ENCODE data around the gene ADH4.
A peak's percentile ranks its signal among the peaks of the same experiment; 100 is the strongest.
"Not testable (repeated sequence)": the region's sequence is repeated elsewhere in the genome, so short reads cannot be mapped to it uniquely, and the experiment has no call there.

ADH4 gene

DNA sequence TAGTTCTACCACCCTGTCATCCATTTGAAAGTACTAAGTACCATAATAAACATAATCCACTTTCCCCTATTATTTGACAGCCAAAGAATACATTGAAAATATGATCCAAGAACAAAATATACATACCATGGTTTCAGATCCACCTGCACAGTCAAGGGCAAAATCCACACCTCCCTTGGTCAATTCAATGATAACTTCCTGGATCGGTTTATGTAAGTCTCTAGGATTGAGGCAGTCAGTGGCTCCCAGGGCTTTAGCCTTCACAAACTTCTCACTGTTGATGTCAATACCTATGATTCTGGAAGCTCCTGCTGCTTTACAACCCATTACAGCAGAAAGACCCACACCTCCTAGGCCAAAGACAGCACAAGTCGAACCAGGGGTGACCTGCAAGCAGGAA, 12.7 kb downstream of the ADH4 start:
- DNase-seq = no peak

DNA sequence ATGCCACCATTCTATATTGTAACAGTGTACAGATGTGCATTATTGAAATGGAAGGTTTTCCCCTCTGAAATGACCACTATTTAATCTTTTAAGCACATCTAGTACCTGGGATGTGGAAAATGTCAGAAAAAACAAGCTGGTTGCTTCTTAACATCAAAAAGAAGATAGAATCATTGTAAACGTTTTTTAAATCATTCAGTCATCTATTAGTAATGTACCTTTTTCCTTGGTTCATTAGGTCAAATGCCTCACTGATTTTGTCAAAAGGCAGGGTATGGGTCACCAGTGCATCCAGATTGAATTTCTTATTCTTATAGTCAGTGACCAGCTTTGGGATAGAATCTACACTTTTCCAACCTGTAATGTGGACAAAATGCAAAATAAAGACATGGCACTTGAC, 17.7 kb downstream of the ADH4 start:
- no peak for DNase-seq

DNA sequence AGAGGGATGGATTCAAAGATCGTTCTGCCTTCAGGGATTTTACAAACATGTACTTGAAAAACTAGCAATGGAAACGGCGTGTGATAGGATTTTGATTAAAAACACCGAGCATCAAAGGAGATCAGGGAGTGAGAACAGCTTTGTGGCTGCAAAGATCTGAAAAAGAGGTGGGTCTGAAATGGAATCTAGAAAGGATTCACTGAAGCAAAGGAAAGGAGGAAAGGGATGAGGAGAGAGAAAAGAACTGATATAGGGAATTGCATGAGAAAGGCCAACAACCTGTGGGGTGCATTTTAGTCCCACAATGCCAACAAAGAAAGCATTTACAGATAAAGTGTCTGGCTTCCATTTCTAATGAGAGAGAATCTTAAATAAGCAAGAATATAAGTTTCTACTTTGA, 23.1 kb downstream of the ADH4 start:
- DNase-seq = no peak

DNA sequence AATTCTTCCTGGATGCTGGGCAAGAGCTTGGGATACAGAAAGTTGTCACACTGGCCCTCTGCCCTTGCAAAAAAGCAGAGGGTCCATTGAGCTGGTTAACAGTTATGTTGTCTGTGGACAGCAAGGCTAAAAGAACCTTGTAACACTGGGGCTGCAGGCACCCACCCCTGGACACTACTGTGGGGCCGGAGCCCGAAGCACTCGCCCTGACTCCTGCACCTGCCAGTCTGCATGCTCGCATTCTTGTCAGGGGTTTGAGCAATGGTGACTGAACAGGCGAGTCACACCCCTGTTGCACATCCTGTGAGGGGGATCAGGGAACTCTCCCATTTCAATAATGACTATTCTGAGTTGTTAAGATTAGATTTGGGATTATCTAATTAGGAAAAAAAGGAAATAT, 23.6 kb downstream of the ADH4 start:
- DNase-seq = no peak

DNA sequence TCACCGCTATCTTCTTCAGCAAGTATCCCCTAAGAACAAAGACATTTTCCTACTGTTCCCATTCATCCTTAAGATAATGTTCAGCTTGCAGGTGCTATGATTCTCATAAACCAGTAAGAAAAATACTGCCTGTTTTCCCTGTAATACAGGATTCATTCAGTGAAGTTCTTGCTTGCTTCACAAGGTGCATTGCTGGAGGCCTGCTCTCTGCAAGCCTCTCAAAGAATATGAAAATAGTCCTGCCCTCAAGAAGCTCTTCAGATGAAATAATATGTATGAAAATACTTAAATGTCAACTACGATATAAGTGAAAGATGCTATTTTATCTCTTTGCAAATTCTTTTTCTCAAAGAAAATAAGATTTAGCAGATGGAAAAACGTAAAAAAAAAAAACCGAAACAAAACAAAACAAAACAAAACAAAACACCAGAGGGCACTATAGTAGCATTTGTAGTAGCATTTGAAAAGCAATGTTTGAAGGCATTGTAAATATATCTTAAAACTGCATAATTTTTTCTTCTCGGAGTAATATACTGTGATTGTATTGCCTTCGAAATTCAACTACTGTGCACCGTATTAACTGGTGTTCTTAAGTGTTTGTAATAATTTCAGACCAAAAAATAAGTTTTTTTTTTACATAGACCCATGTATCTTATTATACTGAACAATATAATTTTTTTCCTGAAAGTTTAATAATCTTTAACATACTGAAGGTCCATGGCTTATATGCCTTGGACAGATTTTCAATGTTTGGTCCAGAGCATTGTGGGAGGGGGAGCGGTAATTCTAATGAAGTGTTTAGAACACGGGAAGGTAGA, 26.0 kb downstream of the ADH4 start:
- DNase-seq = no peak

DNA sequence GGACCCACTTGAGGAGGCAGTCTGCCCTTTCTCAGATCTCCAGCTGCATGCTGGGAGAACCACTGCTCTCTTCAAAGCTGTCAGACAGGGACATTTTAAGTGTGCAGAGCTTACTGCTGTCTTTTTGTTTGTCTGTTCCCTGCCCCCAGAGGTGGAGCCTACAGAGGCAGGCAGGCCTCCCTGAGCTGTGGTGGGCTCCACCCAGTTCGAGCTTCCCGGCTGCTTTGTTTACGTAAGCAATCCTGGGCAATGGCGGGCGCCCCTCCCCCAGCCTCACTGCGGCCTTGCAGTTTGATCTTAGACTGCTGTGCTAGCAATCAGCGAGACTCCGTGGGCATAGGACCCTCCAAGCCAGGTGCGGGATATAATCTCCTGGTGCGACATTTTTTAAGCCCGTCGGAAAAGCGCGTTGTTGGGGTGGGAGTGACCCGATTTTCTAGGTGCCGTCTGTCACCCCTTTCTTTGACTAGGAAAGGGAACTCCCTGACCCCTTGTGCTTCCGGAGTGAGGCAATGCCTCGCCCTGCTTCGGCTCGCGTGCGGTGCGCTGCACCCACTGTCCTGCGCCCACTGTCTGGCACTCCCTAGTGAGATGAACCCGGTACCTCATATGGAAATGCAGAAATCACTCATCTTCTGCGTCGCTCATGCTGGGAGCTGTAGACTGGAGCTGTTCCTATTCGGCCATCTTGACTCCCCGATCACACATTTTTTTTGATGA, 26.8 kb downstream of the ADH4 start:
- not testable (repeated sequence) for DNase-seq

DNA sequence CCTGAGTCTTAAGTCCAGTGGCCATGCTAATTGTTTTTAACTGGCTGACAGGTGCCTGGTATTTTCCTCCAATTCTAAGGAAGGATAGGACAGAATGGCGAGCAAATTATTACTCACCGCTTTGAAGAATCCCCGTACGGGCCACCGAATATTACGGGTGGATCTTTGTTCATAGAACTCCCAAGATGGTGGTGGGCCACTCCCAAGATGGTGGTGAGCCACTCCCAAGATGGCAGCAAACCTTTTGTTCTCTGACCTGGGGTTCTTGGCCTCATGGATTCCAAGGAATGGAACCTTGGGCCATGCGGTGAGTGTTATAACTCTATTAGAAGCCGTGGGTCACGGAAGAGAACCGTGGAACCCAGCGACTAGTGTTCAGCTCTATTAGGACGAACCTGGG, 34.8 kb downstream of the ADH4 start:
- DNase-seq = not testable (repeated sequence)

DNA sequence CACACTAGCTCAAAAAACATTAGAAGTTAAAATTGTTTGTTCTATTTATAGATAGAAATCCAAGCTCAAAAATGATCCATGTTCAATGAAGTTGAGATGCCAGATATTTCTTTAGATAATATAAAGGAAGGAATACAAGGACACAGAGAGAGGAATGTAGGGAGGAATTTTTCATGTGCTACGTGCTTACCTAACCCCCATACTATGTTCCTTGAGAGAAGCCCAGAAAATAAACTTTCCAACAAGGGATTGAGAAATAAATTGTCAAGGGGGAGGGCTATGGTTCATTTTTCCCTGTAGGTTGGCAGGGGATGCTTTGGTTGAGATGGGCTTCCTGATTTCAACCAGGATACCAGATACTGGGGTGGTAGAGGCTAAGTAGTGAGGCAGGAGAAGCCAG, 39.9 kb downstream of the ADH4 start:
- no peak for DNase-seq

DNA sequence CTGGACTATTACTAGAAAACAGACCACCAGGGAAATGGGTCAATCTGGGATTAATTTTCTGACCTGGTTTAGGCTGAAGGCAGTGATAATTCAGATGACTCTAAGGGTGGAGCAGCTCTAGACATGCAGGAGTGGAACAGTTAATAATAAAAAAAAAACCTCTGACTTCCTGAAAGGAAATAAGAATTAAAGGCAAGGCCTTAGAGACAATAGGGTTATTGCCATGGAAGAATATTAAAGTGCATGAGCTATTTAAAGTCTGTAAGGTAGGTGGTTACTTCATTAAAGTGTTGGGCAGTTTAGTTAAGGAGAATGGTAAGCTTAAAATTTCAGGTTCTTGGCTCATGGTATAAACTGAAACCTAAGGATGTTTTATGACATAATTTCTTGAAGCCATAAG, 40.9 kb downstream of the ADH4 start:
- no peak for DNase-seq

DNA sequence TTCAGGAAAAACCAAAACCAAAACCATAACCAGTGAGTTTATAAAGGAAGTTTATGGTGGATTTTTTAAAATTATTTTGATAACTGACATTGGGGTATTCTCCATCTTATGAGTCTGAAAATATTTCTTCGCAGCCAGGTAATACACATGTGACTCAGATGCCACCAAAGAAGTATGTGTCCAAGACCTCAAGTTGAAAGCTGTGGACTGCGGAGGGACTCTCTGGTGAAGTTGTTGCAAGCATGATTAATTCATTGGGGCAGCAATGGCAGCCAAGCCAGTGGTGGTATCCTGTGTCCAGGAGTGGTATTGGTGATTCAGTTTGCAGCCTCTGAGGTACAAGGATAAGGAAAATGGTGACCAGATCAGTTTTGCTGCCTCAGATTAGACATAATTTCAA, 41.5 kb downstream of the ADH4 start:
- no peak for DNase-seq

DNA sequence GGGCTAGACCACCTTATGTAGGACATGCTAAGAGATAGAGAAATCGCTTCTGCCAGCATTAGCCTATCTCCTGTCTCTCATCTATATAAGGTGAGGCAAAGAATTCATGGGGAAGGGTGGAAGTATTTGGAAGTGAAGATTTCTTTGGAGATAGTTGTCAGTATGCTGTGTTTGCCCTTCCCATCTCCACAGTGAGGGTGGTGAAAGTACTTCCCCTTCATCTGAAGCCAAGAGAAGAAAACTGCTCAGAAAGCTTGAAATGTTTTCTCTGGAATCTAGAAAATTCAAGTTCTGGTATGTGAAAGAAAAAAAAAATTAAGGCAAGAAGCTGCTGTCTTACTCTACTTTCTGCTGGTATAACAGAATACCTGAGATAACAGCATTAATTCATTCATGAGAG, 43.2 kb downstream of the ADH4 start:
- no peak for DNase-seq

DNA sequence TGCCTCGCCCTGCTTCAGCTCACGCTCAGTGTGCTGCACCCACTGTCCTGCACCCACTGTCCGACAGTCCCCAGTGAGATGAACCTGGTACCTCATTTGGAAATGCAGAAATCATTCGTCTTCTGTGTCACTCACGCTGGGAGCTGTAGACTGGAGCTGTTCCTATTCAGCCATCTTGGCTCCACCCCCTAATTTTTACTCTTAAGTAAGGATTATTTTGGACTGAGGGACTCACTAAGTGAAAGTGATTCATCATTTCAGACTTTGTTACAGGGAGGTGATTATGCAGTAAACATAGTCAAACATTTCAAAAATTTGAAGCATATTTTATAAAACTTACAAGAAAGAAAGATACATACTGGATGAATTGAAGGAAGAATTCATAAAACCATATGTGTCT, 44.3 kb downstream of the ADH4 start:
- not testable (repeated sequence) for DNase-seq

DNA sequence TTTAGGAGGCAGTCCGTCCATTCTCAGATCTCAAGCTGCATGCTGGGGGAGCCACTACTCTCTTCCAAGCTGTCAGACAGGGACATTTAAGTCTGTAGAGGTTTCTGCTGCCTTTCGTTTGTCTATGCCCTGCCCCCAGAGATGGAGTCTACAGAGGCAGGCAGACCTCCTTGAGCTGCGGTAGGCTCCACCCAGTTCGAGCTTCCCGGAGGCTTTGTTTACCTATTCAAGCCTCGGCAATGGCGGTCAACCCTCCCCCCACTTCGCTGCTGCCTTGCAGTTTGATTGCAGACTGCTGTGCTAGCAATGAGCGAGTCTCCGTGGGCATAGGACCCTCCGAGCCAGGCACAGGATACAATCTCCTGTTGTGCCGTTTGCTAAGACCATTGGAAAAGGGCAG, 44.8 kb downstream of the ADH4 start:
- no peak for DNase-seq

DNA sequence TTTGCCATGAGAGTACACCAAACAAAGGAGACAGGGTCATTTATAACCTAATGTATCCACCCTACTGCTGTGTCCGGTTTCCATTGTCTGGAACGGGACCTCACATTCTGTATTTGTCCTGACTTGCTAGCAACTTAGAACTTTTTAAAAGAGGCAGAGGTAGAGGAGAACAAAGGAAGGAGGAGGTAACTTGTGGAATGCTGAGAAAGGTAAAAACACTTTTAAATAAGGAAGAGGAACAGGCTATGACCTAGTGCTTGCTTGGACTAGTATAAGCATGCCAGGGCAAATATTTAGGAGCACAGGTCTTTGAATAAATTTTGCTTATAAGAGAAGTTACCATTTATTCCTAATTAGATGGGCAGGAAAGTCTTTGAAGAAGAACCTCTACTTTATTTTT, 52.3 kb downstream of the ADH4 start:
- not testable (repeated sequence) for DNase-seq

DNA sequence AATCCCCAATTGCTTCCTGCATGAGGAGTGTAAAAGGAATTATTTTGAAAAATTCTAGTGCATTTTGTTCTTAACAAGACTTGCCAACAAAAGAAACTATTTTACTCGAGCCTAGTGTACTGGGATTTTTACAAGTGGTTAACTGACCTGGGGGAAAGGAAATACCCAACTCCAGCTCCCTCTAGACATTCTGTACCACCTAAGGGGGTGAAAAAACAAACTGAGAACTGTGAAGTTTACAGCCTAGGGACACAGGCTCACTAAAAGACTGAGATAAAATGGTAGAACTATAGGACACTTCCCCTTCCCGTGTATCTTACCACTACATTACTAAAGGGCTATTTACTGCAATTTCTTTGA, 52.9 kb downstream of the ADH4 start:
- no peak for DNase-seq

DNA sequence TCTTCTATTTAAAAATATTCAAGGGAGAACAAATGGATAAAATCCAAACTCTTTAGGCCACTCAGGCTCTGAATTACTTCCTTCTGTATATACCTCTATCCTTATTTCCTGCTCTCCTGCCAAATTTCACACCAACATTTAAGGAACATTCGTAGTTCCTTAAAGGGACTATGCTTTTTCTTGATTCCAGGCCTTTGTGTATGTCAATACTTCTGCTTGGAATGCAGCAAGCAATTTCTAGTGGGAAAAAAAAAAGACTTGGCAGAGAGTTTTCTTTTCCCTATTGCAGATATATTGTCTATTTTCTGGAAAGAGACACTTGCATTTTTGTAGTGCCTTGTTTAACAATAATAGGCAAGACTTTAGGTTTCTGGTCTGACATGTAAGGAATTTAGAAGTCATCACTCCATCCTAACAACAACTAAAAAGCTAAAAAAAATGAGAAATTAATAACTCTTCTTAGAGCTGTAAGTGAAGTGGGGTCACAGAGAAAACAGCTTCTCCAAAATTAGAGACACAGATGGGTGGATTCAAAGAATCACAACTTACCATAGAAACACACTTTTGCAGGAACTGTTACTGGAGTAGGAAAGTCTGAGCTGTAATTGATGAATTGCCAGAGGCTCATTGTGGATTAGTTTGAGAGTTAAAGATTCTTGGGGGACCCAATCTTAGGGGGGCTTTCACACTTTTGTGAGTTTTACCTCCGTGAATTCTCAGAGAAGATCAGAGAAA, 53.4 kb downstream of the ADH4 start:
- DNase-seq = no peak

DNA sequence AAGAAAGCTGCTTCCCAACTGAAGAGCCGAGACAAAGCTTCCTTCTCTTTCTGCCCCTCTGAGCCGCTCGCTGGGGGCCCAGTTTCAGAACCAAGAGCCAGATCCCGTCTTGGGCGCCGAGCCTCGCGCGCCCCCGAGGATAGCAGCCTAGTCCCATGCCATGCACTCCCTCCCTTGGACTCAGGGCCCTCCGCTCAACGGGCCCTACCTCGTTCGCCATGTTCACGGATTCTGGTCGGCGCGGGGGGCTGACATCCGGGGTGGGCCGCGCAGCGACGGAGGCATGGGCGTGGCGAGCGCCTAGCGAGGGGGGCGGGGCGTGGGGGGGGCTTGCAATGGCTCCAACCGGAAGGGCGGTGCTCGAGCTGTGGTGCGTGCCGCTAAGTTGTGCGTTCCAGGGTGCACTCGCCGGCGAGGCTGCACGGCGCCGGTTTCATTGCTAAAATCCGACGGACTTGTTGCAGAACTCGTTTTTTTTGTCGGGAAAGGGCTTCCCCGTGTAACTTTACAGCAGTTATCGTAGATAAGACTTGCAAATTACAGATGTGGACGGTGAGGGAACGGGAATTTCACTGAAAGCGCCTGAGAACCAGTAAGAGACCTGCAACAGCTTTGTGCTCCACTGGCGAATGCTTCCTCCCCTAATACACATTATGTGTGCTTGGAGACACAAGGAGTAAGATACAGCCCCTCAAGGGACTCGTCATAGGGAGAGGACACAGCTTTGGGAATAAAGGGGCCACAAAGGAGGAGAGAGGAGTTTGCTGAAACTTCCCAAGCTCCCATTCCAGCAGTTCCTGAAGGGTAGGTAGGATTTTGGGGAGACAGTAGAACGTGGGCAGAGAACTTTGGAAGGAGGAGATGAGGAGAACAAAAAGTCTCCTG, 55.4 kb downstream of the ADH4 start, which contains the start of gene ADH5:
TSS of gene ADH5 (minus strand) at position 308 of the 885 bp plus-strand sequence. CDS start at position 220, 88 bp downstream.
- peak; percentile 81 for DNase-seq

DNA sequence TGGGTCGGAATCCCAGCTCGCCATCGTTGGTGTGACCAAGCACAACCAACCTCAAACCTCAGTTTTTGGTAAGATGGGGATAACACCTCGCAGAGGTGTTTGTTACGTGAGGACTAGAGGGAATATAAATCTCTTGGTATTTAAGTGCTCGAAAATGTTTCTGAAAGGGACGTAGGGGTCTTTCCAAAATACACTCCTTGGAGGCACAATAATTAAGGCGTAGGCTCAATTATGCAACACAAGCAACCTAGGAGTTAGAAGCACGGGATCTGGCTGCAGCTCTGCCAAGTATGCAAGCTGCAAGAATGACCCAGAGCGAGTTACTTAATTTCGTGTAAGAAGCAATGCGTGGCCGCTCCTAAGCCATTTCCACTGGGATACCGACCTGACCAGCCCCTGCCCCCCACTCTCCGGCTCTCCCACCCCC, 56.1 kb downstream of the ADH4 start:
- DNase-seq = no peak

DNA sequence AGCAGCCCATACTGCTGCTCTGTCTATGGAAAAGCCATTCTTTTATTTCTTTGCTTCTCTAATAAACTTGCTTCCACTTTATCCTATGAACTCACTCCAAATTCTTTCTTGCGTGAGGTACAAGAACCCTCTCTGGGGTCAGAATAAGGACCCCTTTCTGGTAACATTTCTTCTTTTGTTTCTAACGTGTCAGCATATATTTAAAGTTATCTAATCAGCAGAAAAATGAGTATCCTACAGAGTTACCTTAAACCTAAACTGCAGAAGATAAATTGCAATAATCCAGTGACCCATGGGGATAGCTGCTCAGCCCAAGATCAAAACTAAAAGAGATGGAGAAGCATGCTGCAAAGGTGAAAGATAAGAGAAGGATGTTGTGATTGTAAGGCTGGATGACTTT, 59.5 kb downstream of the ADH4 start:
- no peak for DNase-seq

DNA sequence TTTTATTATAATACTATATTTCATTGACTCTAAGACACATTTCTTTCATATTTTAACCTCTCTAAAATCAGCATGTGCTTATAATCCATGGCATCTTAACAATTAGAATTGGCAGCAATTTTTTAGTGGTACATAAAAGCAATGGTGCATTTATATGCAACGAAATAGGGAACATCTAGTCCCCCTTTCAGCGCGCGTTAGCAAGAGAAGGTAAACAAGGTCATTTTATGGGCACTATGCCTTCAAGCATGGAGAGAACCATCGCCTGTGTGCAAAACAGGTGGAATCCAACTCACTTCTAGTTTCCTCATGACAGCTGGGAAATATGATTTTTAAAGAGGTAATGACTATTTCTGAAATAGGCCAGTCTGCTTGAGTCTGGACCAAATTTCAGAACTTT, 61.9 kb downstream of the ADH4 start:
- DNase-seq = no peak

DNA sequence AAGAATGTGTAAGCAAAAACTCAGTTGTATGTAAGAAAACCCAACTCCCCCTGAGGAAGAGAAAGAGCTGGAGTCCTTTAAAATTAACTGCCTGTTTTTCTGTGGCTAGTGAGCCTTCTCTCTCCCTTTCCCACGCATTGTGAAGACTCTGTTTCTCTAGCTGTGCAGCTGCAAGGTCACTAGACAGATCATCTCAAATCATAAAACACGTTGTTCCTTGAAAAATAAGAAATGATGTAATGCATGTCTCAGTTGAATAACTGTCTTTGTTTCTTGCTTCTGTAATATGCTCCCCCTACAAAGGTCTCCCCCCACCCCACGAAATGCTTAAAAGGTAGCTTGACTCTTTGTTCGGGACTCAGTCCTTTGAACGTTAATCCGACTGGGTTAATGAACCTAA, 63.2 kb downstream of the ADH4 start:
- not testable (repeated sequence) for DNase-seq

DNA sequence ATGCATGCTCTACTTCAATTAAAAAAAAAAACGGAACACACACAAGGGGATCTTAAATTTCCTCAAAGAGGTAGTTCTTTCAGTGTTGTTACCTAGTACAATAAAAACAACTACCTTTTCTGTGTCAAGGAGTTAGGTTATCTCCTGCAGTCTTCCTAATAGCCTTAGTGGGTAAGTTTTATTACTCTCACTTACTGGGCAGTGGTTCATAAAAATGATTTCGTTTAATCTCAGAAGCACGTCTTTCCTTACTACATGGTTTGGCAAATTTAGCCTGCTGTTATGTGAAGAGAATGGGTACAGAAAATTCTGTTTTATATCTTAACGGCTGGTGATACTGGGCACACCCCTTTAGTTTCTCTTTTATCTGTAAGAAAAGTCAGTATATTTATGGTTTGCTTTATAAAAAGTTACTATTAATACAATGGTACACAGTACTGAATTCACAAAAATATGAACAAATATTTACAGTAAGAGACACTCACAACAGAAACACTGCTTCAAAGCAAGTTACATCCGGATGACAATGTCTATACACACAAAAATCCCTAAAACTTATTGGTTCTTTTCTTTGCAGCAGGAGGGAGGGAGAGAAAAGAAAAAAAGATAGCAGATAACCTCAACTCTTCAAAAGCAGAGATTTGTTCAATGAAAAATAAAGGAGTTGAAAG, 64.3 kb downstream of the ADH4 start:
- DNase-seq = no peak

Data from NCI-H1436 (cell line).